Putamen (tissue), 1 donor: ENCODE measurements around the gene TNFRSF21.

Source experiments
- DNase-seq: peaks from one replicate; pipeline ENCODE4 v3.0.0-alpha.2; 2016; ENCODE audit warnings: low spot score

TNFRSF21 gene

DNA sequence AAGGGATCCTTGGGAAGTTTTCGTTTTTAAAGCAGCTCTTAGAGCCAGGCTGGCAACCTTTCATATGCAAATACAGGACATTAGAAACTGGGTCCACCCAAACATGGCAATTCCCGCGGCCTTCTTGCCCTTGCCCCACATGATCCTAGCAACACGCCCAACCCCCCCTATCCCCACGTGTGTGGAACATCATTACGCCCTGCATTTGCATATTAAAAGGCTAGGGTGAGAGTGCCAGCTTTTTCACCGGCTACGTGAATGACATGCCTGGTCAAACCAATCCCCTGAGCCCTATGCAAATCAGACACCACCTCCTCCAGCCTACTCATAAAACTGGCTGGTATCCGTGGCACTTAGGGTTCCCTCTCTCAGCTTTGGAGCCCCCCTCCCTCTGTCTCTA lies 88.1 kb downstream of the TNFRSF21 start:
- no peak for DNase-seq

DNA sequence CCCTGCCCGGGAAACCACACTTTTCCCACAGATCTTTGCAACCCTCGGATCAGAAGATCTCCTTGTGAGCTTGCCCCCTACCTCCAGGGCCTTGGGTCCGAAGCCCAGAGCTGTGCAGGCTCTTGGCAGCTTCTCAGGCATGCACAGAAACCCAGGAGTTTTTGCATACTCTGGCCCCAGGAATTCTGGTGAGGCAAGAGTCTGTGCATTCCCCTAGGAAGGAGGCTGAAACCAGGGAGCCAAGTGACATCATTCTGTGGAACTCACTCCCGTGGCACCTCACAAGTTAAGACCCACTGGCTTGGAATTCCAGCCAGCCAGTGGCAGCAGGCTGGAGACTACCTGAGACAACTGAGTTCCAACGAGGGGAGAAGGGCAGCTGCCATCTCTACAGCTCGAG lies 100.1 kb downstream of the TNFRSF21 start:
- DNase-seq = no peak

DNA sequence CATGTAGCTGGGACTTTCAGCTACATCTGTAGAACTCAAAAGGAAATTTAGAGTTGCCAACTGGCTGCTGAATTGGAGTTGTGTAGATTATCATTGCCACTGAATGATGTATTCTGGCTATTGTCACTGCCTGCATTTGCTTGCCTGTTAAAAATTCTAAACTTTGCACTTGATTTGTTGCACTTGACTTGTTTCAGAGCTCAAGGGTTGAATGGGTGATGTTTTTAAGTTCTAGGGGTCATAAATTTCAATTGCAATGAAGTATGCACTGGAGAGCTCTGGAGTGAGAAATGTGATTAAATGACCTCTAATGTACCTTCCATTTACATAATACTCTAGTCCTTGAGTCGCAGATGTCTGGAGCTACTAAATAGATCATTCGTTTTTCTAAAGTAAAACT lies 102.4 kb downstream of the TNFRSF21 start:
- DNase-seq = no peak

DNA sequence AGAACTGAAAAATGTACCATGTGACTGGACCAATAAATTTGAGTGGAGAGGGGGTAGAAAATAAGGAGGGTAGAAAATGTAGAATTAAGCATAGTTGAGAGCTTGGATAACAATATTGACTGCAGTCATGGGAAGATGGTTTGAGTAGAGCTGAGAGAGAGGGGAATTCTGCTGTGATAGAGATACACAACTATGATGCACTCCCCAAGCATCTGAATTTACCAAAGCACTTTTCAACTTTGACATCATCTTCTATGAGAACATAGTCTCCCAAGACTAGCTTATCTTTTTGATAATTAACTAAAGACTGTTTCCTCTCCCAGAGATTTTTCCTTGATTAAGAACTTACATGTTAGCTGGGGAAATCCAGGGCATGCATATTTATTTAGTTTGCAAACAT lies 103.1 kb downstream of the TNFRSF21 start:
- DNase-seq = no peak

DNA sequence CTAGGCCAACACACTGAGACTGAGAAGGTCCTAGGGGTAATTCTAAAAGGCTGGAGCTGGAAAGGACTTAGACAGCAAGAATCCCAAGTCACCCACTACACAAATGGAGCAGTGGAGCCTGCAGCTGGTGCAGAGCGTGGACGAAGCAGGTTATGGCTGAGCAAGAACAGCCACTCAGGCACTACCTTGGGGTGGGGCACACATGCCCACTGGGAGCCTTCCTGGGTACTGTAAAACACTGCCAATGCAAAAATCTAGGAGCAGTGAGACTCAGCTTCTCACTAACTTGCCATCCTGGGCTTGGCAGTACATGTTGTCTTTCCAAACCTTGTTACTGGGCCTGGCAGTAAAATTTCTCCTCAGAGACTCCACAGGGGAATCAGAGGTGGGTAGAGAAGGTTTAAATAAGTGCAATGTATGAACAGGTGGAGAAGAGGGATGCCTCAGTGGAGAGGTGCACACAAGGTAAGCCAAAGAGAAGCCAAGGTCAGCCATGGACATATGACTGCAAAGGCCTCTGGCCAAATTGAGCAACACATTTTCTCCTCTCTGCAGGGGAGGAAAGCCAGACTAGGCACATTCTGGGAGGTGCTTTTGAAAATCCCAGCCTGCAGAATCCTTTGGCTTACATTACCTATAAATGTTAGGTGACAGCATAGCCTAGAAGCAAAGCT lies 105.6 kb downstream of the TNFRSF21 start:
- DNase-seq = no peak

DNA sequence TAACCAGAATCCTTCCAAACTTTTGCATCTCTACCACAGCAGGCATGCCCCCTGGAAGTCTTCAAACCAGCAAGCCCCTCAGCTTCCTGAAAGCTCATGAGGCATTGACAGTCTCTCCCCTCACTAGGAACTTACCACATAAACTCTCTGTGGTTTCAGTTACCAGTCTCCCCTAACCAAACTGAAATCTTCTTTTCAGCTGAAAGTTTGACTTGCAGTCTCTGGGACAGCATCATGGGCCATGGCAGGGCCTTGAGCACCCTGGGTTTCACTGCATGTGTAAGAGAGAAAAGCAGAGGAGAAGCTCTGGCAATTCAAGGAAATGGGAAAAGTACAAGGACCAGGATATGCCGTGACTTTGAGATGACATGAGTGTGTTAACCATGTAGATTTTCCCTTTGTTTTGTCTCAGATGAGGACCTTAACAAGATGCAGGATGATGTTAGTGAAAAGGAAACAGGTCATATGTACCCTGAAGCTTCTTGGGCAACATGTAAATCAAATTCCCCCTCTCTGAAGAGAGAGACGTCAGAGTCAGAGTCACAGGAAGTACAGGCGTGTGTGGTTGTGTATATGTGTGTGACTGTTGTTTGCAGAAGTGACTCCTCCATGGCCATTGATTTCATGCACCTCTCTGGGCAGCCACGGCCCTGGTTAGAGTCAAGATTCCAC lies 106.3 kb downstream of the TNFRSF21 start:
- no peak for DNase-seq

DNA sequence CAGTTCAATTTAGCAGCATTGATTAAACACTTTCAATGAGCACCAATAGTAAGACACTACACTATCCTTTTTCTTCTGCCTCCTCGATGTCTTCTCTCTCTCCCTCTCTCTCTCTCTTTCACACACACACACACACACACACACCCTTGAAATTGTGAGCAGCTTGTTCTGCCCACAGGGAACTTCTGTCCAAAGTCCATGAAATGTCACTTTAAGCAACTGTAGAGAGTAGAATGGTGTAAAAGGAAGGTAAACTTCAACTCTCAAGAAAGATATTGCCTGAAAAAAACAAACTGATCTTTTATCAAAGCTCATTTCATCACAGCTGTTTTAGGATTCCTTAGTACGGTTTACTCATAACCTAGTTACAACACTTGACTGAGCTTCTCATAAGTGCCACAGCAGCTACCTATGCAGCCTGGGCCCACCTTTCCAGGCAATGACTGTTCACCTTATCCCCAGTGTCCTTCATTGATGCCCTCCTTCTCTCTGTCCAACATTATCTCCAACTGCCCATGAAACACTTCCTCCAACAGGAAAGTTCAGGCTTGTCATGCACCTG lies 107.0 kb downstream of the TNFRSF21 start:
- no peak for DNase-seq

DNA sequence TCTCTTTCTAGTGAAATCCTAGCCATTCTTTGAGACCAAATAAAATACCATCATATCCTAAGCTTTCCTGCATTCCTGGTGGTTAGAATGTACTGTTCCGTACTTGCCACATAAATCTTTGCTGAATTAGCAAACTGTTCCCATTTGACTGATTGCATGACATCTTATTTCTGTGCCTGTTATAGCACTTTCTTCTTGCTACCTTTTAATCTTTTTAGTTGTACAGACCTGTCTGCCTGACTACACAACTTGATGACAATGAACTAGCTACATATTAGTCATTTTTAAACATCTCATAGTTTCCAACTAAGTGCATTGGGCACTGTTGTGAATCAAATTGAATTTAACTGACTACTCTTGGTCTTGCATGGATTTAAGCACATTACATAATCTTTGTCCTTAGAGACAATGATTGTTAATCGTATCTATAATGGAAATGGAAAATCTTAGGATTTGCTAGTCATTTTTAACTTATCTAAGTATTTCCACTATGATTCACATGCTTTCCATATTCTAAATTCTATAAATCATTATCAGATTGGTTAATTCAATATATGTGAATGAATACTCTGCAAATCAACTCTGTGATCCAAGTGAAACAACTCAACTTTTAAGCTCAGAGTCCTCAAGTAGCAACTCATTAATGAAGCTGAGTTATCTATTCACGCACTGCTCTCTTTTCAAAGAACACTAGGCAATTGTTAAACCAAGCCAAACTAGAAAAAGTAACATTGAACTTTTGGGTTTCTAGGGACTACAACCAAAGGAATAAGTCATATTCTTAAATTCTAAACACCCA lies 109.0 kb downstream of the TNFRSF21 start:
- no peak for DNase-seq

DNA sequence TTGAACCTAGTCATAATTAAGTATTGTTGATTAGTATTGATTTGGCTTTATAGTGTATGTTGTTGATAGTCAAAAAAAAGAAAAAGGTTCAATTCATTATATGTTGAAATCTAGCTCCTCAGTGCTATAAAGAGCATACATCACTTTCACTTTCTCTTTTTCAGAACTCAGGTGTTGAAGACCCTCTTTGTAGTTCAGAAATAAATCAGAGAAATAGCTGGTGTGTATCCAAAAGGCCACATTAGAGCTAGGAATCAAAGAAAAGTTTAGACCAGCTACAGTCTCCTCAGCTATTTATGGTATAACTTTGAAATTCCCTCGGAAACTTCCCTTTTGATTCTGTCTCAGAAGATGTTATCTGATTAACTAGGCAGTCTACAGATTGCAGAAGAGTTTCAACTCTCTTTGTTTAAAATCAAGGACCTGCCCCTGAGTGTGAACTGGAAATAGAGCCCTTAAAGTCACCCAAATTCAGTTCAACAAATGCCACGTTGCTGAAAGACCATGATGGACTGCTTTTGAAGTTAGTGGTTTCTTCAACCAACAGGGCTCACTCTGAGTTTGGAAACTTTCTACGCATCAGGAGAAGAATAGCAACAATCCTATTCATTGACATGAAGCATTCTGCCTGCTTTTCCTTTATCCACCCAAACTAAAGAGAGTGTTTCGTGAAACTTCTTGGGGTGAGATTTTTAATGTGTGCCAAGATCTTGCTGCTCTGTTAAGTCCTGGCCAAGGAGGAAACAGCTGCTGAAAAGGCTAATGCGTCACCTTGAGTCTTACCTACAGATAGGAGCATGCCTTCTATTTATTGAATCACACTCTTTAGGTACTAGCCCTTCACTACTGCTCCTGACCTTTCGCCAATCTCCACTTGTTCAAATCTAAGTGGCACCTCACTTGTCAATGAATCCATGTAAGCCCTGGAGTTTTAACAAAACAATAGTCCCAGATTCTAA lies 111.7 kb downstream of the TNFRSF21 start:
- DNase-seq = no peak

DNA sequence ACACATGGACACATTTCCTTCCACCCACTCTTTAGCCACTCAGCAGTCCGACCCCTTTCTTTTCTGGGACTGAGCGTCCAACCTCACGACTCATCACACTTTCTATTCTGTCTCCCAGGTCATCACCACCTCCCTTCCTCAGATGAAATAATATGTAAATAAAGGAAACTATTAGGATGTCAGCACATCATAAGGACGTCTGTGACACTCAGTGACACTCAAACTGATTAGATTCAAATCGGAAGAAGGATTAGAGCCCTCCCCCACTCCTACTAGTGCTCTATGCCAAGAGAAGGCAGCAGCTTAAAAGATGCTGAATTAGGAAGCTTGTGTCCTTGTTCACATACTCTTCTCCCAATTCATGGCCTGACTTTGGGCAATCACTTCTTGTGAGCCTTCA lies 113.6 kb downstream of the TNFRSF21 start:
- DNase-seq = no peak

DNA sequence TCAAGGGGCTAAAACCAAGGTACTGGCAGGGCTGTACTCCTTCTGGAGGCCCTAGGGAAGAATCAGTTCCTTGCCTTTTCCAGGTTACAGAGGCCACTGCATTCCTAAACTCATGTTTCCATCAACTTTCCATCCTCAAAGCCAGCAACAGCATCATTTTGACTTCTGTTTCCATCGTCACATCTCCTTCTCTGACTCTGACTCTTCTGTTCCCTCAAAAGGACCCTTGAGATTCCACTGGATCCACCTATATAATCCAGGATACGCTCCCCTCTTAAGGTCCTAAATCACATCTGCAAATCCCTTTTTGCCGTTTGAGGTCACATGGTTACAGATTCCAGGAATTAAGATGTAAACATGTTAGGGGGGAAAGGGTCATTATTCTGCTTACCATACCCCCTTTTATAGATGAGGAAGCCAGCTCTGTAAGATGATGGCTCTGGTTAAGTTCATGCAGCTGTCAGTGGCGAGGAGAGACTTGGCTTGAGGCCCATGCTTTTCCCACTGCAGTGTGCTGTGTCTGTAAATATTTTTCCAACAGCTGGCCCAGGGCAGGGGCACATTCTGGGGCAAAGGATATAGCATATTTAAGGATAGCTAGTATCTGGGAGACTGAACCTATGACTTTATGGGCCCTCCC lies 114.6 kb downstream of the TNFRSF21 start:
- no peak for DNase-seq

DNA sequence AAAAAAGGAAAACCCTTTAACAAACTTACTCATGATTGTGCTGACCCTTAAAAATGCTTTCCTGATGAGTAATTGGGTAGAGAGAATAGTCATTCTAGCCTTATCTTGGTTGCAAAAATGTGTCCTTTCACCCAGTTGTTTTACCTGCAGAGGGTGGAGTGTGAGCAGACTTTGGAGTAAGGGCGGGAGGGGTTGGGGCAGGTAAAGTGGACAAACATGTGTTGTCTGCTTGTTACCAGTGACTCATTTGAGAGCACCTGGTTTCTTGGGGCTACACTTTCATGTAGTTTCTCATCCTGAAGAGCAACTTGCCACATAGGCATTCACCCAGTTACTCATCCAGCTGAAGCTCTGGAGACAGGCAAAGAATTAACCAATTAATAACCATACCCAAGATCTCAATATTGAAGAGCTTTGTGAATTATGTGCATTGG lies 121.1 kb downstream of the TNFRSF21 start:
- no peak for DNase-seq

DNA sequence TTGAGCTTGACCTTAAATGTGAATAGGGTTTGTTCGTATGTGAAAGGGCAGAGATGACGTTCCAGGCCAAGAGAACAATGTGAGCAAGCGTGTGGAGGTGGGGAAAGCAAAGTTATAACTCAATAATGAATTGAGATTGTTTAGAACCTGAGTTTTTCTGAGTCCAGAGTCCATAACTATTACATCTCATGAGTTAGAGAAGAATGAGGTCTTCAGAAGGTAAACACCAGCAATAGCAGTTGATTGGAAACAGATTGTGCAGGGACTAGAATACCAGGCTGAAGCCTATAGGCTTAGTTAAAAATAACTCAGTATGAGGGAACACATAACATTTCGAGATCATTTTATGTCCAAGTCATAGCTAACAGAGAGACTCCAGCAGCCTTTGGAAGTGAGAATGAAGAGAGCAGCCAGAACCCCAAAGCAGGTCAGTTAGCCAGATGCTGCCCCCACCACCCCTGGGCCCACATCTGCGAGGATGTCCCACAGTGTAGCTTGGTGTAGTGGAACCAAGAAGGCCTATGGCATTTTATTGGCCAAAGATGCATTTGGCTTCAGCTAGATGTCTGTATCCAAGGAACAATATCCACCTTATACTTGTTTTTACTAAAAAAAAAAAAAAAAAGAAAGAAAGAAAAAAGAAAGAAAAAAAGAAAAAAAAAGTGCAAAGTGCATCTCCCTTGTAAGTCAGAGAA lies 121.7 kb downstream of the TNFRSF21 start:
- DNase-seq = no peak

DNA sequence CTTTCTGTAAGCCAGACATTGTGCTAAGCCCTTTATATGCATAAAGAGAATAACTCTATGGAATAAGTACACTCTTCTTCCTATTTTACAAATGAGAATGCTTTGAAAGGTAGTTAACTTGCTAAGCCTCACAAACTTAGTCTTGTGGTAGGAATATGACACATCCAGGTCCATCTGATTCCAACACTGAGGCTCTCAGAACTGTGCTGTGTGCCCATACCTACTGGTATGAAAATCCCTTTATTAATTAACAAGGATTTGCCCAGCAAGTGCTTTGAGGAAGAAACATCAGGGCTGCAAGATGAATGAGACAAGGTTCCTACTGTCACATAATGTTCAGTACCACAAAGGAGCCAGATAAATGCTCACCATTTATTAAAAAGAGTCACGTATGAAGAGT lies 122.6 kb downstream of the TNFRSF21 start:
- DNase-seq = no peak

DNA sequence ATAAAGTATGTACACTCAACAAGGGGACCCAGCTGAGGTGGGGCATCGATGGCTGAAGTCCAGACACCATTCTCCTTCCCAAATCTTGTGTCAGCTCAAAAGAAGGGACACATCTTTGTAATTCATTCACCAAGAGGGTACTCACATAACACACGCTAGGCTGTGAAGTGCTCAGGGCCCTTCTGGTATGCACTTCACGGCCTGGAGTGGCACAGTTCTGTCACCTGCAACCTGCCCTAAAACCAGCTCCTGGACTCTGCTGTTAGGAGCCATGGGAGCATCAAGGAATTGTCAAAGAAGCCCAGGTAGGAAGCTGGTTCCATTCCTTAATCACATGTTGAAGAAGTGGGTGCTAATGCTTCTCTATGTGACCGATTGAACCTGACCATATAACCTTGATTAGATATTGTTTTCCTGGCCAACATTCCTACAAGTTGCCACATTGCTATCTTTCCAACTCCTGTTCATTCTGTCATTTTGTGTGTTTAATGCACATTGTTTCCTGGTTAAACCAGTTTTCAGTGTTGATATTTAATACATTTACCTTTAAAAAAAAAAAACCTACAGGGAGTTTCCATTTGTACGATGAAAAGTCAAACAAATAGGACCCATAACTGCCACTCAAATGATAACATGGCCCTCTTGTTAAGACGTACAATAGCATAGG lies 127.3 kb downstream of the TNFRSF21 start:
- DNase-seq = no peak

DNA sequence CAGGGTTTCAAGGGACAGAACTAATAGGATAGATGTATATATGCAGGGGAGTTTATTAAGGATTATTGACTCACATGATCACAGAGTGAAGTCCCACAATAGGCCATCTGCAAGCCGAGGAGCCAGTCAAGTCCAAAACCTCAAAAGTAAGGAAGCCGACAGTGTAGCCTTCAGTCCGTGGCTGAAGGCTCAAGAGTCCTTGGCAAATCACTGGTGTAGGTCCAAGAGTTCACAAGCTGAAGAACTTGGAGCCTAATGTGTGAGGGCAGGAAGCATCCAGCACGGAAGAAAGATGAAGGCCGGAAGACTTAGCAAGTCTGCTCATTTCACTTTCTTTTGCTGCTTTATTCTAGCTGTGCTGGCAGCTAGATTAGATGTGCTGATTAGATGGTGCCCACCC lies 128.0 kb downstream of the TNFRSF21 start:
- no peak for DNase-seq
